Endothelial cell (in vitro differentiated cells): ENCODE measurements around the gene ALS2. TPM values are rescaled to one million over a fixed set of nuclear protein-coding genes. Genes with fewer than 3 reads are reported as not detected.

Source experiments
- DNase-seq: peaks from one replicate; pipeline ENCODE4 v3.0.0; 2021; ENCODE audit warnings: low spot score
- H3K27ac Mint-ChIP-seq: one replicate; pipeline ENCODE4 v1.8.0; 2021; ENCODE audit warnings: mixed read lengths, inconsistent platforms; ENCODE audit not compliant: unreplicated experiment
- H3K27me3 Mint-ChIP-seq: one replicate; pipeline ENCODE4 v1.8.0; 2021; ENCODE audit warnings: mild to moderate bottlenecking, moderate library complexity, mixed read lengths, inconsistent platforms; ENCODE audit not compliant: unreplicated experiment
- H3K36me3 Mint-ChIP-seq: one replicate; pipeline ENCODE4 v1.8.0; 2021; ENCODE audit warnings: mild to moderate bottlenecking, low read depth, mixed read lengths, inconsistent platforms; ENCODE audit not compliant: unreplicated experiment
- H3K4me1 Mint-ChIP-seq: one replicate; pipeline ENCODE4 v1.8.0; 2021; ENCODE audit warnings: mild to moderate bottlenecking, mixed read lengths, inconsistent platforms; ENCODE audit not compliant: unreplicated experiment
- H3K4me3 Mint-ChIP-seq: one replicate; pipeline ENCODE4 v1.8.0; 2021; ENCODE audit warnings: mild to moderate bottlenecking, mixed read lengths, inconsistent platforms; ENCODE audit not compliant: unreplicated experiment
- H3K9me3 Mint-ChIP-seq: one replicate; pipeline ENCODE4 v1.8.0; 2021; ENCODE audit warnings: mixed read lengths, inconsistent platforms; ENCODE audit not compliant: unreplicated experiment
- CTCF ChIP-seq: fragments of 200-600 bp; sonication (generic); IDR thresholded peaks from one replicate; pipeline ENCODE4 v1.5.0; 2021; ENCODE audit warnings: antibody characterized with exemption; ENCODE audit not compliant: unreplicated experiment
- total RNA-seq: library from RNA; stranded (reverse); fragmentation: NEBNext Ultra II Directional; extraction: Animal tissue kit (Norgen Biotek cat#: 25700); gene quantifications from one replicate; pipeline ENCODE4 v1.2.1, GENCODE V29; 2021; ENCODE audit not compliant: unreplicated experiment

Gene ALS2
- total RNA-seq, 1 donor from 2014 or later, result 43.1 TPM

DNA sequence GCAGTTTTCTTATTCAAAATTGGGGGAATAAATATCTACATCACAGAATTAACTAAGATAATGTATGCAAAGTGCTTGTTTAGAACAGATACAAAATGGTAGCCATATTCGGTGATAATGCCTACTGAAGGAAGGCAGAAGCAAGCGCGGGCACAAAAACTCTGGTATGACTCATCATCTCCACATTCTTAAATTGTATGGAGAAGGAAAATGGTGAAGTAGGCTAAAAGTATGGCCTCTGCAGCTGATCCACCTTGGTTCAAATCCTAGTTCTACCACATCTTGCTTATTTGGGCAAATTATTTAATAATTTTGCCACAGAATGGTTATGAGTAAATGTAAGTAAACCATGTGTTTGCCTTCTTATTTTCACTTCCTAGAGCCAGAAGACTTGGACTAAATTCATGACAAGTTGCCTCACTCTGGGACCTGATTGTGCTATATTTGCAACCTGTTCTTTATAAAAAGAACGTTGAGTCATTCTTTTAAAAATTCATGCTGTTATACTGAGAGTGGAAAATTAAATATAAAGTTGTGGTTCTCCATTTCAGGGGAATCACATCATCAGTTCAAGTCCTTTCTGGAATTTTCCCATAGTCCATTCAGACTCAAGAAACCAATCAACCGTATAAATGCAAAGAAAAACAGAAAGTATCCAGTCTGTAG lies 16.6 kb upstream of the ALS2 start:
- no peak for DNase-seq
- H3K9me3 Mint-ChIP-seq, result no peaks in the 10 kb centered on the region
- H3K36me3 Mint-ChIP-seq, result no peaks in the 10 kb centered on the region
- peaks cover 9% of the 10 kb centered on the region for H3K4me1 Mint-ChIP-seq
- no peak overlapping the region for H3K4me3 Mint-ChIP-seq
- no peak for TF ChIP-seq CTCF
- no peak overlapping the region for H3K27ac Mint-ChIP-seq
- H3K27me3 Mint-ChIP-seq, result no peaks in the 10 kb centered on the region

DNA sequence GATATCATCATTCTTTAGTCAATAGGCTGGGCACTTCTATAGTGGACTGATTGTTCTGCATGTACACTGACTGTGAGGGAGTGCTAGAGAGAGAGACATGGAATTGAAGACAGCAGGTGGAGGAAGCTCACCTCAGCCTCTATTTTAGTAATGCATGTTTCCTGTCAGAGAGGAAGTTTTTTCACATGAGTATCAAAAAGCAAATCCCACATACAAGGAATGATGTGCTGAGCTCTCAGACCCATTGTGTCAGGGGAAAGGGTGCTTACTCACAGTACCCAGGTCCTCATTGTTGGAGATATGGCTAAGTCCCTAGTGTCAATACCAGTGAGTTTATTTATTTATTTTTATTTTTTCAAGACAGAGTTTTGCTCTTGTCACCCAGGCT lies 15.7 kb upstream of the ALS2 start:
- H3K36me3 Mint-ChIP-seq, result no peaks in the 10 kb centered on the region
- TF ChIP-seq CTCF, result no peak
- H3K4me3 Mint-ChIP-seq, result no peak overlapping the region
- no peak overlapping the region for H3K27ac Mint-ChIP-seq
- peaks cover 9% of the 10 kb centered on the region for H3K4me1 Mint-ChIP-seq
- H3K9me3 Mint-ChIP-seq, result no peaks in the 10 kb centered on the region
- H3K27me3 Mint-ChIP-seq, result no peaks in the 10 kb centered on the region
- no peak for DNase-seq

- peaks cover 9% of the 10 kb centered on the region for H3K4me1 Mint-ChIP-seq
- H3K4me3 Mint-ChIP-seq, result no peak overlapping the region
- H3K36me3 Mint-ChIP-seq, result no peaks in the 10 kb centered on the region
- peak; percentile 39 for DNase-seq
- H3K27ac Mint-ChIP-seq, result no peak overlapping the region
- TF ChIP-seq CTCF, result peak; percentile 64
- no peaks in the 10 kb centered on the region for H3K9me3 Mint-ChIP-seq
- H3K27me3 Mint-ChIP-seq, result no peaks in the 10 kb centered on the region
These were observed 15.1 kb upstream of the ALS2 start for GRCh38 chr2:201795607-201796477.

- no peak for TF ChIP-seq CTCF
- H3K27me3 Mint-ChIP-seq, result no peaks in the 10 kb centered on the region
- peaks cover 11% of the 10 kb centered on the region for H3K4me1 Mint-ChIP-seq
- no peaks in the 10 kb centered on the region for H3K9me3 Mint-ChIP-seq
- no peak for DNase-seq
- no peak overlapping the region for H3K4me3 Mint-ChIP-seq
- H3K27ac Mint-ChIP-seq, result no peak overlapping the region
- H3K36me3 Mint-ChIP-seq, result no peaks in the 10 kb centered on the region
These were observed 13.6 kb upstream of the ALS2 start for GRCh38 chr2:201794294-201794693.

DNA sequence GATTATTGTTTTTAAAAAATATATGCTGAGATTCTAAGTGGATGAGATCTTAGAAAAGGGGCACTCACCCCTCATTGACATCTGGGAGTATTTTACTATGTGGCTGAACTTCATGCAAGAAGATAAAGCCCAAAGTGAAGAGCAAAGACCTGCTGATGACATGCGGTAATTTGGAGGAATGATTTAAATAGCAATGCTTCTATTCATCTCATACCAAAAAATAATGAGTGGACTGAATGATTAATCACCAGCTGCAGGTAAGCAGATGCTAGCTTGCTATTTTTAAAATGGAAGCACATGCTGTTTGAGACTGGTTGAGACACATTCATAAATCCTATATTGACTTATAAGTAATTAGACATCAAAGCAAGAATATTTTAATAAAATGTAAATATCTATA lies 12.9 kb upstream of the ALS2 start:
- H3K27ac Mint-ChIP-seq, result no peak overlapping the region
- no peak for TF ChIP-seq CTCF

More for the DNA sequence above, 12.9 kb upstream of the ALS2 start:
- Mint-ChIP-seq H3K9me3 (no peaks in the 10 kb centered on the region), H3K36me3 (no peaks in the 10 kb centered on the region), H3K4me1 (peaks cover 18% of the 10 kb centered on the region), H3K4me3 (no peak overlapping the region), H3K27me3 (no peaks in the 10 kb centered on the region)
- no peak for DNase-seq
